Kidney tubule cell (primary cell): ENCODE results near the gene IGSF8.
A peak's percentile ranks its signal among the peaks of the same experiment; 100 is the strongest.

Source experiments
- DNase-seq: peaks from one replicate; pipeline ENCODE4 v3.0.0-alpha.2; 2018; ENCODE audit warnings: low spot score

The IGSF8 gene

GRCh38 chr1:160097911-160098851 is at the start of gene IGSF8:
Gene IGSF8 (minus strand): TSS chr1:160098619. CDS start chr1:160098472, 147 bp downstream.
- peak; percentile 82 for DNase-seq

- no peak for DNase-seq
Observed at GRCh38 chr1:160148121-160148520, 49.7 kb upstream of the IGSF8 start.

- DNase-seq, result no peak
Observed at GRCh38 chr1:160146107-160146506, 47.7 kb upstream of the IGSF8 start.

GRCh38 chr1:160144921-160145320 is 46.5 kb upstream of the IGSF8 start:
- peak; percentile 11 for DNase-seq

- DNase-seq, result no peak
Observed at GRCh38 chr1:160143695-160144094, 45.3 kb upstream of the IGSF8 start.

GRCh38 chr1:160139840-160140239 is 41.4 kb upstream of the IGSF8 start:
- no peak for DNase-seq

- DNase-seq, result no peak
Observed at GRCh38 chr1:160137216-160137862, 38.9 kb upstream of the IGSF8 start.

- no peak for DNase-seq
Observed at GRCh38 chr1:160136926-160137200, 38.4 kb upstream of the IGSF8 start.

- DNase-seq, result no peak
Observed at GRCh38 chr1:160136121-160136925, 37.9 kb upstream of the IGSF8 start.

GRCh38 chr1:160134791-160135572 is 36.6 kb upstream of the IGSF8 start:
- no peak for DNase-seq

GRCh38 chr1:160133990-160134770 is 35.8 kb upstream of the IGSF8 start:
- no peak for DNase-seq

- no peak for DNase-seq
Observed at GRCh38 chr1:160131803-160132565, 33.6 kb upstream of the IGSF8 start.

- DNase-seq, result no peak
Observed at GRCh38 chr1:160130939-160131338, 32.5 kb upstream of the IGSF8 start.

- DNase-seq, result no peak
Observed at GRCh38 chr1:160130486-160130885, 32.1 kb upstream of the IGSF8 start.

- no peak for DNase-seq
Observed at GRCh38 chr1:160129966-160130365, 31.5 kb upstream of the IGSF8 start.

- no peak for DNase-seq
Observed at GRCh38 chr1:160129558-160129957, 31.1 kb upstream of the IGSF8 start.

- DNase-seq, result peak; percentile 68
Observed at GRCh38 chr1:160129046-160129445, 30.6 kb upstream of the IGSF8 start.

GRCh38 chr1:160128636-160129035 is 30.2 kb upstream of the IGSF8 start:
- DNase-seq, result no peak

- DNase-seq, result peak; percentile 71
Observed at GRCh38 chr1:160127865-160128523, 29.6 kb upstream of the IGSF8 start.

- no peak for DNase-seq
Observed at GRCh38 chr1:160127381-160127780, 29.0 kb upstream of the IGSF8 start.
